ENCODE data around the gene CACNA1H. TPM values are rescaled to one million over a fixed set of nuclear protein-coding genes. Genes with fewer than 3 reads are reported as not detected.

CACNA1H gene
- total RNA-seq, 4 donors from 2014 or later = 6.8 to 94.5 (median 27.6) TPM

DNA sequence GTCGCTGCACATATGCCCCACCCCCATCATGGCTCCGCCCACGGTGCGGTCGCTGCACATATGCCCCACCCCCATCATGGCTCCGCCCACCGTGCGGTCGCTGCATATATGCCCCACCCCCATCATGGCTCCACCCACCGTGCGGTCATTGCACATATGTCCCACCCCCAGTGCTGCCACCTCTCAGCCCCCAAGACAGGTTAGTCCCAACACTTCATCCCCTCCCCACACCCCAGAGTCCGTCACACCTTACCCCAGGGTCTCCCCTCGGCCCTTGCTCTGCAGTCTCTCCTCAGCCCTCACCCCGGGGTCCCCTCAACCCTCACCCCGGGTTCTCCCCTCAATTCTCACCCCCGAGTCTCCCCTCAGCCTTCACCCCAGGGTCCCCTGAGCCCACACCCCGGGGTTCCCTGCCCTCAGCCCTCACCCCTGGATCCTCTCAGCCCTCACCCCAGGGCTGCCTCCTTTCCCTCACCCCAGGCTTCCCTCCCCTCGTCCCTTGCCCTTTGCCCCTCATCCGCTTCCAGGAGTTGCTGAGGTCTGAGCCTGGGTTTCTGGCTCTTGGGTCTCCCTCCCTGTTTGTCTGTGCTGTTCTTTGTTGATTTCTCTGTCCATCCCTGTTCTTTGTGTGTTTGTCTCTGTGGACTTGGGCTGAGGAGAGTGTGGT is 46.6 kb downstream of the CACNA1H start:
- intact Hi-C loops (cut with DNase I; ENCODE audit: low total_unique reads) = no loop called here
- Histone ChIP-seq H3K9me3 (no peaks in the 10 kb centered on the region), H3K4me1 (no peaks in the 10 kb centered on the region), H3K36me3 (no peaks in the 10 kb centered on the region), H3K4me3 (no peak overlapping the region), H3K27me3 (no peaks in the 10 kb centered on the region), H3K27ac (no peak overlapping the region)
- DNase-seq = no peak
- no peak for TF ChIP-seq POLR2A (IDR thresholded peaks at IDR 0.05)
- TF ChIP-seq, protein P1, sequence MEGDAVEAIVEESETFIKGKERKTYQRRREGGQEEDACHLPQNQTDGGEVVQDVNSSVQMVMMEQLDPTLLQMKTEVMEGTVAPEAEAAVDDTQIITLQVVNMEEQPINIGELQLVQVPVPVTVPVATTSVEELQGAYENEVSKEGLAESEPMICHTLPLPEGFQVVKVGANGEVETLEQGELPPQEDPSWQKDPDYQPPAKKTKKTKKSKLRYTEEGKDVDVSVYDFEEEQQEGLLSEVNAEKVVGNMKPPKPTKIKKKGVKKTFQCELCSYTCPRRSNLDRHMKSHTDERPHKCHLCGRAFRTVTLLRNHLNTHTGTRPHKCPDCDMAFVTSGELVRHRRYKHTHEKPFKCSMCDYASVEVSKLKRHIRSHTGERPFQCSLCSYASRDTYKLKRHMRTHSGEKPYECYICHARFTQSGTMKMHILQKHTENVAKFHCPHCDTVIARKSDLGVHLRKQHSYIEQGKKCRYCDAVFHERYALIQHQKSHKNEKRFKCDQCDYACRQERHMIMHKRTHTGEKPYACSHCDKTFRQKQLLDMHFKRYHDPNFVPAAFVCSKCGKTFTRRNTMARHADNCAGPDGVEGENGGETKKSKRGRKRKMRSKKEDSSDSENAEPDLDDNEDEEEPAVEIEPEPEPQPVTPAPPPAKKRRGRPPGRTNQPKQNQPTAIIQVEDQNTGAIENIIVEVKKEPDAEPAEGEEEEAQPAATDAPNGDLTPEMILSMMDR (IDR thresholded peaks at IDR 0.05) = no peak

DNA sequence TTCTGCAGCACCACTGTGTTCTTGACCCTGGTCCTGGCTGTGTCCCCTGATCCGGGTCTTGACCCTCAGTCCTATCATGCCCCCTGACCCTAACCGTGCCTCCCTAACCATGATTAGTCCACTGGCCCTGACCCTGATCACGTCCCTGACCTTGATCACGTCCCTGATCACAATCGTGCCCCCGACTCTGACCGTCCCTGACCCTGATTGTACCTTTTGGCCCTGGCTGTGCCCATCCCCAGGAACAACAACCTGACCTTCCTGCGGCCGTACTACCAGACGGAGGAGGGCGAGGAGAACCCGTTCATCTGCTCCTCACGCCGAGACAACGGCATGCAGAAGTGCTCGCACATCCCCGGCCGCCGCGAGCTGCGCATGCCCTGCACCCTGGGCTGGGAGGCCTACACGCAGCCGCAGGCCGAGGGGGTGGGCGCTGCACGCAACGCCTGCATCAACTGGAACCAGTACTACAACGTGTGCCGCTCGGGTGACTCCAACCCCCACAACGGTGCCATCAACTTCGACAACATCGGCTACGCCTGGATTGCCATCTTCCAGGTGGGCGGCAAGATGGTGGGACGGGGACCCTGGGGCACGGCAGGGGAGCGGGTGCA is 47.2 kb downstream of the CACNA1H start:
- no peak overlapping the region for H3K27ac ChIP-seq
- no peaks in the 10 kb centered on the region for H3K27me3 ChIP-seq
- no peak for DNase-seq
- no peaks in the 10 kb centered on the region for H3K9me3 ChIP-seq
- H3K4me3 ChIP-seq = no peak overlapping the region
- intact Hi-C loops (cut with DNase I; ENCODE audit: low total_unique reads) = no loop called here
- TF ChIP-seq, protein P1 (IDR thresholded peaks at IDR 0.05) = no peak
- no peak for TF ChIP-seq POLR2A (IDR thresholded peaks at IDR 0.05)
- no peaks in the 10 kb centered on the region for H3K36me3 ChIP-seq
- no peaks in the 10 kb centered on the region for H3K4me1 ChIP-seq

DNA sequence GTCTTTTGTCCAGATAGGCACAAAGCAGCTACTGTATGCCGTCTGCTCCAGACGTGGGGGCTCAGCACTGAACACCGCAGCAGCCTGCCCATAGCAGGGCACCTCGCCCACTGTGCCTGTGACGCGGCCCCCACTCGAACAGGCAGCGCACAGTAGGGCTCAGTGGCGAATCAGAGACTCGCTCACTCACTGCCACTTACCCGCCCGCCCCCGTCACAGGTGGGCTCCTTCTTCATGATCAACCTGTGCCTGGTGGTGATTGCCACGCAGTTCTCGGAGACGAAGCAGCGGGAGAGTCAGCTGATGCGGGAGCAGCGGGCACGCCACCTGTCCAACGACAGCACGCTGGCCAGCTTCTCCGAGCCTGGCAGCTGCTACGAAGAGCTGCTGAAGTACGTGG is 48.5 kb downstream of the CACNA1H start:
- DNase-seq = no peak
- H3K4me3 ChIP-seq = no peak overlapping the region
- no peak for TF ChIP-seq POLR2A (IDR thresholded peaks at IDR 0.05)
- TF ChIP-seq, protein P1 (IDR thresholded peaks at IDR 0.05) = no peak
- H3K27ac ChIP-seq = no peak overlapping the region
- intact Hi-C loops (cut with DNase I; ENCODE audit: low total_unique reads) = no loop called here
- no peaks in the 10 kb centered on the region for H3K36me3 ChIP-seq
- H3K27me3 ChIP-seq = no peaks in the 10 kb centered on the region
- H3K4me1 ChIP-seq = no peaks in the 10 kb centered on the region
- no peaks in the 10 kb centered on the region for H3K9me3 ChIP-seq

DNA sequence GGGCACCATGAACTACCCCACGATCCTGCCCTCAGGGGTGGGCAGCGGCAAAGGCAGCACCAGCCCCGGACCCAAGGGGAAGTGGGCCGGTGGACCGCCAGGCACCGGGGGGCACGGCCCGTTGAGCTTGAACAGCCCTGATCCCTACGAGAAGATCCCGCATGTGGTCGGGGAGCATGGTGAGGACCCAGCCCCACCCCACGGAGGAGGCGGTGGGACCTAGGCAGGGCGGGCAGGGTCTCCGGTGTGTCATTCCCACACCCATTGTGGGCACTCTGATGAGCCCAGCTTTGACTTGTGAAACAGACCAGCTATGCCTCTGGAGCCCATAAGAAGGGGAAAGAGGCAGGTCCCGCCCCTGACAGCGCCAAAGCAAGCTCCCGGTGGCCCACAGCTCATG is 49.4 kb downstream of the CACNA1H start:
- TF ChIP-seq, protein P1 (IDR thresholded peaks at IDR 0.05) = no peak
- TF ChIP-seq POLR2A (IDR thresholded peaks at IDR 0.05) = no peak
- Histone ChIP-seq H3K36me3 (no peaks in the 10 kb centered on the region), H3K4me1 (no peaks in the 10 kb centered on the region), H3K27ac (no peak overlapping the region), H3K4me3 (no peak overlapping the region), H3K9me3 (no peaks in the 10 kb centered on the region), H3K27me3 (no peaks in the 10 kb centered on the region)
- intact Hi-C loops (cut with DNase I; ENCODE audit: low total_unique reads) = no loop called here
- no peak for DNase-seq

DNA sequence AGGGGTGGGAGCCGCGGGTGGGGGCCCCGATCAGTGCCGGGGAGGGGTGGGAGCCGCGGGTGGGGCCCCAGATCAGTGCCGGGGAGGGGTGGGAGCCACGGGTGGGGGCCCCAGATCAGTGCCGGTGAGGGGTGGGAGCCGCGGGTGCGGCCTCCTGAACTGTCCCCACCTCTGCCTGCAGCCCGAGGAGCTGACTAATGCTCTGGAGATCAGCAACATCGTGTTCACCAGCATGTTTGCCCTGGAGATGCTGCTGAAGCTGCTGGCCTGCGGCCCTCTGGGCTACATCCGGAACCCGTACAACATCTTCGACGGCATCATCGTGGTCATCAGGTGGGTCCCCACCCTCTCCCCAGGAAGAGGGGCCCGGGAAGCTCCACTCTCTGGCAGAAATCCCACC is 52.0 kb downstream of the CACNA1H start:
- DNase-seq = no peak
- intact Hi-C loops (cut with DNase I; ENCODE audit: low total_unique reads) = no loop called here
- Histone ChIP-seq H3K4me3 (no peak overlapping the region), H3K9me3 (no peaks in the 10 kb centered on the region), H3K27ac (no peak overlapping the region), H3K36me3 (no peaks in the 10 kb centered on the region), H3K4me1 (no peaks in the 10 kb centered on the region), H3K27me3 (no peaks in the 10 kb centered on the region)
- no peak for TF ChIP-seq POLR2A (IDR thresholded peaks at IDR 0.05)
- TF ChIP-seq, protein P1 (IDR thresholded peaks at IDR 0.05) = no peak

Measured in uterus (tissue), 4 donors.